HEK293 (cell line): Measurements from ENCODE around the gene SVOPL.

Experiments
- CTCF ChIA-PET: fragments of 350-600 bp; formaldehyde crosslinking; extraction: SDS; loops from one replicate; lab custom pipeline; 2021; ENCODE audit warnings: antibody characterized with exemption; lab: Yijun Ruan, JAX
- POLR2A ChIA-PET: fragments of 300-600 bp; formaldehyde crosslinking; extraction: SDS; loops from one replicate; lab custom pipeline; 2020; ENCODE audit warnings: antibody characterized with exemption, inconsistent platforms; lab: Yijun Ruan, JAX
- H3K27ac ChIP-seq: fragments of 200-500 bp; sonication (Bioruptor generic); 2 replicates; pipeline ENCODE4 v1.5.1; 2014; ENCODE audit warnings: low read depth, low read length, control low read depth, inconsistent platforms; ENCODE audit errors: extremely low read depth
- H3K36me3 ChIP-seq, 2 experiments: fragments of 200-500 bp in 1 of 2; sonication (Bioruptor generic) in 1 of 2; 1 replicate in 1 of 2; 2 replicates in 1 of 2; pipeline ENCODE4 v1.5.1; 2014 to 2017; ENCODE audit warnings: inconsistent platforms in 2 of 2, low read length in 2 of 2; ENCODE audit not compliant: control insufficient read depth in 2 of 2, insufficient read depth in 1 of 2
- H3K4me1 ChIP-seq: fragments of 200-500 bp; sonication (Bioruptor generic); 2 replicates; pipeline ENCODE4 v1.5.1; 2014; ENCODE audit warnings: mild to moderate bottlenecking, low read length, inconsistent platforms; ENCODE audit not compliant: control insufficient read depth, insufficient read depth
- H3K4me3 ChIP-seq: 2 replicates; pipeline ENCODE4 v1.5.1; 2011; ENCODE audit warnings: low read depth, mild to moderate bottlenecking, control low read depth, low read length, moderate library complexity
- H3K9me3 ChIP-seq: fragments of 200-500 bp; sonication (Bioruptor generic); 2 replicates; pipeline ENCODE4 v1.5.1; 2014; ENCODE audit warnings: low read depth, low read length, inconsistent platforms; ENCODE audit not compliant: control insufficient read depth, insufficient read depth
- BCL6B ChIP-seq: fragments of 450-650 bp; formaldehyde crosslinking; IDR thresholded peaks from 2 replicates; pipeline ENCODE4 v1.5.1; 2017; ENCODE audit warnings: missing biosample characterization, missing genetic modification characterization
- HIC1 ChIP-seq: fragments of 450-650 bp; formaldehyde crosslinking; IDR thresholded peaks from 2 replicates; pipeline ENCODE4 v1.5.1; 2016; ENCODE audit warnings: missing biosample characterization, missing genetic modification characterization
- HOXA7 ChIP-seq: sonication (generic); formaldehyde crosslinking; IDR thresholded peaks from 2 replicates; pipeline ENCODE4 v1.8.1; 2022; ENCODE audit warnings: missing genetic modification reagents, borderline replicate concordance
- PBX3 ChIP-seq: sonication (generic); formaldehyde crosslinking; IDR thresholded peaks from 2 replicates; pipeline ENCODE4 v1.8.1; 2022; ENCODE audit warnings: mild to moderate bottlenecking, moderate library complexity, missing genetic modification reagents
- SETDB1 ChIP-seq: IDR thresholded peaks from one replicate; pipeline ENCODE4 v1.6.1; 2017; ENCODE audit warnings: mild to moderate bottlenecking, low read length, moderate library complexity, mixed read lengths; ENCODE audit not compliant: insufficient read length
- ZBTB20 ChIP-seq: fragments of 450-650 bp; formaldehyde crosslinking; IDR thresholded peaks from 2 replicates; pipeline ENCODE4 v1.5.1; 2016; ENCODE audit warnings: missing biosample characterization, missing genetic modification characterization
- ZFP37 ChIP-seq: fragments of 450-650 bp; formaldehyde crosslinking; IDR thresholded peaks from 2 replicates; pipeline ENCODE4 v1.5.1; 2016; ENCODE audit warnings: missing biosample characterization, missing genetic modification characterization
- ZNF302 ChIP-seq: fragments of 450-650 bp; formaldehyde crosslinking; IDR thresholded peaks from 2 replicates; pipeline ENCODE4 v1.5.1; 2016; ENCODE audit warnings: missing biosample characterization, missing genetic modification characterization, low read depth
- ZNF529 ChIP-seq: fragments of 450-650 bp; formaldehyde crosslinking; IDR thresholded peaks from 2 replicates; pipeline ENCODE4 v1.5.1; 2017; ENCODE audit warnings: missing genetic modification characterization, missing biosample characterization; ENCODE audit not compliant: insufficient replicate concordance
- ZNF626 ChIP-seq: fragments of 450-650 bp; sonication (Bioruptor Pico); formaldehyde crosslinking; IDR thresholded peaks from 2 replicates; pipeline ENCODE4 v1.5.1; 2018; ENCODE audit warnings: missing biosample characterization, missing genetic modification characterization, inconsistent platforms
- ZNF76 ChIP-seq: fragments of 450-650 bp; formaldehyde crosslinking; IDR thresholded peaks from 2 replicates; pipeline ENCODE4; 2016; ENCODE audit warnings: low read depth, missing biosample characterization, missing genetic modification characterization, borderline replicate concordance
- ZSCAN30 ChIP-seq: fragments of 450-650 bp; IDR thresholded peaks from 2 replicates; pipeline ENCODE4 v1.5.1; 2018; ENCODE audit warnings: missing biosample characterization, mild to moderate bottlenecking, missing genetic modification characterization, moderate library complexity
- TF ChIP-seq, protein P1 (sequence below): fragments of 450-650 bp; formaldehyde crosslinking; IDR thresholded peaks from 2 replicates; pipeline ENCODE4 v1.5.1; 2016; ENCODE audit warnings: missing biosample characterization, missing genetic modification characterization
- TF ChIP-seq, protein P2 (sequence below): fragments of 450-650 bp; formaldehyde crosslinking; IDR thresholded peaks from 2 replicates; pipeline ENCODE4 v1.5.1; 2017; ENCODE audit warnings: missing biosample characterization, missing genetic modification characterization

Gene SVOPL

DNA sequence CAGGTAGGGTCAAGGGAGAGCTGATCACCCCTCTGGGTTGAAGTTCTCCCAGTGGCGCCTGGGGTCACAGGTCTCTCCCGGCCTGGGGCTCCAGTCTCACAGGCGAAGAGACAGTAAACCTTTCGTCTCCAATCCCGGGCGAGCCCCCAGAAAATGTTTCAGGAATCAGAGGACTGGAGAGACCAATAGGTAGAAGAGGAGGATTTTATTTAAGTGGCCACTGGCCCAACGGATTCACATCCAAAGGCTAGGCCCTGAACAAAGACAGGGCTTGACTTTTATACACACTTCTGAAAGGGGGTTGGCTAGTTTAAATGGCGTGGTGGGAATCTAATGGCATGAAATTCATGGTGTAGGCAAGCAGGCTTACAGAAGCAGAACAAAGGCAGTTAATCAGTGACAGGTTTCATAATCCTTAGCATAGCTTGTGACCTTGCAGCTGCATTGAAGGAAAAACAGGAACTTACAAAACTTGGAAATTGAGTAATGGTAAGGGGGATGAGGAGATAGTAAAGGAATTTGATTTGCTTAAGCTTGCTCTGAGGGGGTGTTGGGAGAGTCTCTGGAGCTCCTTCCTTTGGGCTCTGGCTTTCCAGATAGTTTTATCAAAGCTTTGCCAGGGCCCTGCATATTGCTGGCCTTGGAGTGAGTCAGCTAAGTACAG is 135.6 kb downstream of the SVOPL start:
- TF ChIP-seq PBX3 (CRISPR knock-in tag) (no peak), HIC1 (no peak), ZFP37 (tag by site-specific recombination) (no peak), ZNF76 (tag by site-specific recombination) (no peak), ZNF529 (peak; percentile 38), ZNF302 (tag by site-specific recombination) (no peak), HOXA7 (no peak), ZNF626 (0 out of 2 replicates have a peak, but pooled peaks have one; percentile 13), ZSCAN30 (tag by site-specific recombination) (no peak), SETDB1 (peak; percentile 94)
- TF ChIP-seq, protein P1, sequence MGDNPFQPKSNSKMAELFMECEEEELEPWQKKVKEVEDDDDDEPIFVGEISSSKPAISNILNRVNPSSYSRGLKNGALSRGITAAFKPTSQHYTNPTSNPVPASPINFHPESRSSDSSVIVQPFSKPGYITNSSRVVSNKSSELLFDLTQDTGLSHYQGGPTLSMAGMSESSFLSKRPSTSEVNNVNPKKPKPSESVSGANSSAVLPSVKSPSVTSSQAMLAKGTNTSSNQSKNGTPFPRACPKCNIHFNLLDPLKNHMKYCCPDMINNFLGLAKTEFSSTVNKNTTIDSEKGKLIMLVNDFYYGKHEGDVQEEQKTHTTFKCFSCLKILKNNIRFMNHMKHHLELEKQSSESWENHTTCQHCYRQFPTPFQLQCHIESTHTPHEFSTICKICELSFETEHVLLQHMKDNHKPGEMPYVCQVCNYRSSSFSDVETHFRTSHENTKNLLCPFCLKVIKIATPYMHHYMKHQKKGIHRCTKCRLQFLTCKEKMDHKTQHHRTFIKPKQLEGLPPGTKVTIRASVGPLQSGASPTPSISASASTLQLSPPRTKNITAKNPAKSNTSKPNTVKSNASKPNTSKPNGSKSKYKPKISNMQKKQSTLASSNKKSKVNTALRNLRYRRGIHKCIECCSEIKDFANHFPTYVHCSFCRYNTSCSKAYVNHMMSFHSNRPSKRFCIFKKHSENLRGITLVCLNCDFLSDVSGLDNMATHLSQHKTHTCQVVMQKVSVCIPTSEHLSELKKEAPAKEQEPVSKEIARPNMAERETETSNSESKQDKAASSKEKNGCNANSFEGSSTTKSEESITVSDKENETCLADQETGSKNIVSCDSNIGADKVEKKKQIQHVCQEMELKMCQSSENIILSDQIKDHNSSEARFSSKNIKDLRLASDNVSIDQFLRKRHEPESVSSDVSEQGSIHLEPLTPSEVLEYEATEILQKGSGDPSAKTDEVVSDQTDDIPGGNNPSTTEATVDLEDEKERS, result 0 out of 2 replicates have a peak, but pooled peaks have one; percentile 32
- TF ChIP-seq, protein P2, sequence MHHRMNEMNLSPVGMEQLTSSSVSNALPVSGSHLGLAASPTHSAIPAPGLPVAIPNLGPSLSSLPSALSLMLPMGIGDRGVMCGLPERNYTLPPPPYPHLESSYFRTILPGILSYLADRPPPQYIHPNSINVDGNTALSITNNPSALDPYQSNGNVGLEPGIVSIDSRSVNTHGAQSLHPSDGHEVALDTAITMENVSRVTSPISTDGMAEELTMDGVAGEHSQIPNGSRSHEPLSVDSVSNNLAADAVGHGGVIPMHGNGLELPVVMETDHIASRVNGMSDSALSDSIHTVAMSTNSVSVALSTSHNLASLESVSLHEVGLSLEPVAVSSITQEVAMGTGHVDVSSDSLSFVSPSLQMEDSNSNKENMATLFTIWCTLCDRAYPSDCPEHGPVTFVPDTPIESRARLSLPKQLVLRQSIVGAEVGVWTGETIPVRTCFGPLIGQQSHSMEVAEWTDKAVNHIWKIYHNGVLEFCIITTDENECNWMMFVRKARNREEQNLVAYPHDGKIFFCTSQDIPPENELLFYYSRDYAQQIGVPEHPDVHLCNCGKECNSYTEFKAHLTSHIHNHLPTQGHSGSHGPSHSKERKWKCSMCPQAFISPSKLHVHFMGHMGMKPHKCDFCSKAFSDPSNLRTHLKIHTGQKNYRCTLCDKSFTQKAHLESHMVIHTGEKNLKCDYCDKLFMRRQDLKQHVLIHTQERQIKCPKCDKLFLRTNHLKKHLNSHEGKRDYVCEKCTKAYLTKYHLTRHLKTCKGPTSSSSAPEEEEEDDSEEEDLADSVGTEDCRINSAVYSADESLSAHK (tag by site-specific recombination), result no peak
- Histone ChIP-seq H3K9me3 (no peaks in the 10 kb centered on the region), H3K27ac (no peak overlapping the region), H3K4me3 (no peak overlapping the region), H3K4me1 (no peaks in the 10 kb centered on the region), H3K36me3 (peaks cover 0 to 91% of the 10 kb centered on the region in 2 experiments)
- ChIA-PET CTCF (no interaction called here), POLR2A (no interaction called here)

- TF ChIP-seq ZBTB20 (tag by site-specific recombination) (no peak), BCL6B (tag by site-specific recombination) (no peak)
- Histone ChIP-seq H3K27ac (no peak overlapping the region), H3K36me3 (peaks cover 0 to 91% of the 10 kb centered on the region in 2 experiments), H3K4me1 (no peaks in the 10 kb centered on the region), H3K9me3 (no peaks in the 10 kb centered on the region), H3K4me3 (no peak overlapping the region)
- CTCF ChIA-PET, result no interaction called here
- POLR2A ChIA-PET, result no interaction called here
Measured at GRCh38 chr7:138565071-138565450, 136.1 kb downstream of the SVOPL start.
